Measurements from ENCODE around the gene MFAP4.

MFAP4 gene

DNA sequence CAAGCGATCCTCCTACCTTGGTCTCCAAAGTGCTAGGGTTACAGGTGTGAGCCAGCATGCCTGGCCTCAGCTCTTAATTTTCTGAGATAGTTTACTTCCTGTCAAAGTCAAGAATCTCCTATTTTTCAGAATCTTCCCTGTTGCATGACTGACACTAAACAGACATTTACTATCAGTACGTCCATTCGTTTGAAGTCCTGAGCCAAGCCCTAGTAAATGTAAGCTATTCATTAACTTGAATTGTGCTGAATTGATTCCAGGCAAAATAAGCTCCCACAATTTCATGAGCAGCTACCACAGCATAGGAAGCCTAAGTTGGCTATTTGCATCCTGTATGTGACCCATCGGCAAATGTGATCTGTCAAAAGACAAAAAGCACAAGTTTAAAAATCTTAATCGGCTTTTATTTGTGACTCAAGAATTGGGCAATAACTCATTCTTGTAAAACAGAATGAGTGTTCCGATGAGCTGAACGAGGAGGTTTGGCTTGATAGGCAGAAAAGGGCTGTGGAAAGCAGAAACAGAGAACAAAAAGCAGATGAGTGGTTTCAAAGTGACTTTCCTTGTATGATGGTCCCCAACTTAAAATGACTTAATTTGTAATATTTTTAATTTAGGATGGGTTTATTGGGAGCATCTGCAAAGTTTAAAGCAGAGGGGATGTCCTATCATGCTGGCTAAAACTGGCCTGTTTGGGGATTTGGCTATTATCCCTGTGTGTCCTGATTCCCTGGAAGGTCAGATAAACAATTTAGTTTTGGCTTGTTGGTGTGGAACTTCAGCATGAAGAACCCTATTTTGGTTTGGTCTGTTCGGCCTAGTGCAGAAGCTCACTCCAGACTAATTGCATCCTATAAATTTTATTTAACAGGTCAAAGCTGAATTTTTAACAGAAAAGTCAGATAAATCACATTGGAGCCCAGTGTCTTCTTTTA lies 38.2 kb upstream of the MFAP4 start:
- TF ChIP-seq, protein P1, sequence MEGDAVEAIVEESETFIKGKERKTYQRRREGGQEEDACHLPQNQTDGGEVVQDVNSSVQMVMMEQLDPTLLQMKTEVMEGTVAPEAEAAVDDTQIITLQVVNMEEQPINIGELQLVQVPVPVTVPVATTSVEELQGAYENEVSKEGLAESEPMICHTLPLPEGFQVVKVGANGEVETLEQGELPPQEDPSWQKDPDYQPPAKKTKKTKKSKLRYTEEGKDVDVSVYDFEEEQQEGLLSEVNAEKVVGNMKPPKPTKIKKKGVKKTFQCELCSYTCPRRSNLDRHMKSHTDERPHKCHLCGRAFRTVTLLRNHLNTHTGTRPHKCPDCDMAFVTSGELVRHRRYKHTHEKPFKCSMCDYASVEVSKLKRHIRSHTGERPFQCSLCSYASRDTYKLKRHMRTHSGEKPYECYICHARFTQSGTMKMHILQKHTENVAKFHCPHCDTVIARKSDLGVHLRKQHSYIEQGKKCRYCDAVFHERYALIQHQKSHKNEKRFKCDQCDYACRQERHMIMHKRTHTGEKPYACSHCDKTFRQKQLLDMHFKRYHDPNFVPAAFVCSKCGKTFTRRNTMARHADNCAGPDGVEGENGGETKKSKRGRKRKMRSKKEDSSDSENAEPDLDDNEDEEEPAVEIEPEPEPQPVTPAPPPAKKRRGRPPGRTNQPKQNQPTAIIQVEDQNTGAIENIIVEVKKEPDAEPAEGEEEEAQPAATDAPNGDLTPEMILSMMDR (IDR thresholded peaks at IDR 0.05; ENCODE audit: low read depth, low read length): no peak
- Histone ChIP-seq H3K9me3 (no peaks in the 10 kb centered on the region), H3K36me3 (no peaks in the 10 kb centered on the region), H3K4me1 (no peaks in the 10 kb centered on the region), H3K4me3 (ENCODE audit: low read depth, low read length) (no peak overlapping the region), H3K27me3 (no peaks in the 10 kb centered on the region)
- no peak for DNase-seq

DNA sequence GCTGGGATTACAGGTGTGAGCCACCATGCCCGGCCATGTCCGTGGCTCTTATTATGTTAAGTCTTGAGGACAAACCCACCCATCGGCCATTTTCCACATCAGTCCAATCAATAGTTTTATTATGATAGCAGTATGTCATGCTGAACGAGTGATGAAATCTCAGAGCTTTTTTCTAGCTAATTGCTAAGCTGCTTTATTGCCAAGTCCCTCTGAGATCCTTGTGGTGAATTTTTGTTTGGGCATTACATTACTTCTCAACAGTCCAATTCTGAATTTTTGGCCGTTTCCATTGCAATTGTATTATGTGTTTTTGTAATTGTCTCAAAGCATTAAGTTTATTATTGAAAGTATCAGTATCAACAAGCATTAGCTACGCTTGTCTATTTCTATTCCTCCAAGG lies 34.9 kb upstream of the MFAP4 start:
- Histone ChIP-seq H3K4me3 (ENCODE audit: low read depth, low read length) (no peak overlapping the region), H3K27me3 (no peaks in the 10 kb centered on the region), H3K36me3 (no peaks in the 10 kb centered on the region), H3K4me1 (no peaks in the 10 kb centered on the region), H3K9me3 (no peaks in the 10 kb centered on the region)
- TF ChIP-seq, protein P1 (IDR thresholded peaks at IDR 0.05; ENCODE audit: low read depth, low read length): no peak
- DNase-seq: no peak

DNA sequence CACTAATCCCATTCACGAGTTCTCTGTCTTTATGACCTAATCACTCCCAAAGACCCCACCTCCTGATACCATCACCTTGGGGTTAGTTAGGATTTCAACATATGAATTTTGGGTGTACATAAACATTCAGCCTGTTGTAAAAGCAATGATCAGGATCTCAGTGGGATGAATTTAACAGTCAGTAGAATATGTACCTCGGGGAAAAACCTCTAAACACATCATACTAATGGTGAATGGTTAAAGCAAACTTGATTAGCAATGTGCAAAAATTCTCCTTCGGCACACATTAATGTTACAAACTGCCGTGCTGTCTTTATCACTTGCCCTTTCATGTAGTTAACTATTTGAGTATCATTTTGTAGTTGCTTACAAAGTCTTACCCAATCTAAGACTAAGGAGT lies 34.2 kb upstream of the MFAP4 start:
- Histone ChIP-seq H3K27me3 (no peaks in the 10 kb centered on the region), H3K4me3 (ENCODE audit: low read depth, low read length) (no peak overlapping the region), H3K4me1 (no peaks in the 10 kb centered on the region), H3K36me3 (no peaks in the 10 kb centered on the region), H3K9me3 (no peaks in the 10 kb centered on the region)
- DNase-seq: no peak
- TF ChIP-seq, protein P1 (IDR thresholded peaks at IDR 0.05; ENCODE audit: low read depth, low read length): no peak

DNA sequence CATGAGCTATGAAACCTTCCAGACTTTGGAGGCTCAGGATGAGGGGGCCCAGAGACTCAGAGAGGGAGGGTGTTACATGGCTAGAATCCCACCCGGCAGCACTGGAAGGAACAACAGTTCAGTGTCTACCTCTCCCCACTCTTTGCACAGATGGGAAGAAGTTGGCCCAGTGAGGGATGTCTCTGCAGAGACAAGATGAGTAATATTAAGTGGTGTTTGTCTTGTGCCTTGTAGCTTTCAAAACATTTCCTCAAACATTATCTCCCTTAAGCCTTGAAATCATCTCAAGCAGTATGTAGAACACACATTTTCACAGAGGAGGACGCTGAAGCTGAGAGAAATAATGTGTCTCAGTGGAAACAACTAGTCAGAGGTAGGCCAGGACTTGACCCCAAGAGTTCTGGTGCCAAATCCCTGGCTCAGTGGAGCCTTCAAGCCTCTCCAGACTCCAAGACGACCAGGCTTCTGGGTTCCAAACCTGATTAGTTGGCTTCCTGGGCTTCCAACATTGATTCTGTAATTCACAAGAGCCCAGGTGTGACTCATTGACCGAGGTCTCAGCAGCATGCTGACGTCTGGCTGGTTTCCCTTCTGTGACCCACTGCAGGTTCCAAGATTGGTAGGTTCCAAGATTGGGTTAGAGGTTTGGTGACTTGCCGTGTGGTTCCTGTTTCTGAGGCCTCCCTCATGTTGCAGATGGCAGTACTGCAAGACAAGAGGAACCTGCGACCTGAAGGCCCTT lies 31.4 kb upstream of the MFAP4 start:
- Histone ChIP-seq H3K4me1 (no peaks in the 10 kb centered on the region), H3K27me3 (no peaks in the 10 kb centered on the region), H3K4me3 (ENCODE audit: low read depth, low read length) (no peak overlapping the region), H3K9me3 (no peaks in the 10 kb centered on the region), H3K36me3 (no peaks in the 10 kb centered on the region)
- no peak for DNase-seq
- TF ChIP-seq, protein P1 (IDR thresholded peaks at IDR 0.05; ENCODE audit: low read depth, low read length): no peak

DNA sequence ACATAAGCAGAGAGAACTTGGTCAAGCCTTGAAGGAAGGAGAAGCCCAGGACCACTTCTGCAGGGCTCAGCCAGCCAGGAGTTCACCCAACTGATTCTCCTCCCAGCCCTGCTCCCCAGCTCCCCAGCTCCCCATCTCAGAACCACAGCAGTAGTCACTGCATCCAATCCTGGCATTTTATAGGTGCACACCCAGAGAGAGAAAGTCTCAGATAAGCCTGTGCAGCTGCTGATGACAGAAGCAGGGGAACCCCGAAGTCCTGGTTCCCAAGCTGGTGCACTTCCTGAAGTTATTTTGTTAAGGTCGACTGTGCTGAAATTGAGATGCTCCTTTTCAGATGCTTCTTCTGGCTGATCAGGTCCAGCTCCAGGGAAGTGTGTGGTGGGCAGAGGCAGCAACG lies 30.6 kb upstream of the MFAP4 start:
- TF ChIP-seq, protein P1 (IDR thresholded peaks at IDR 0.05; ENCODE audit: low read depth, low read length): no peak
- Histone ChIP-seq H3K4me1 (no peaks in the 10 kb centered on the region), H3K27me3 (no peaks in the 10 kb centered on the region), H3K36me3 (no peaks in the 10 kb centered on the region), H3K4me3 (ENCODE audit: low read depth, low read length) (no peak overlapping the region), H3K9me3 (no peaks in the 10 kb centered on the region)
- no peak for DNase-seq
